ENCODE data around the gene REXO4. TPM values are rescaled to one million over a fixed set of nuclear protein-coding genes. Genes with fewer than 3 reads are reported as not detected.
A peak's percentile ranks its signal among the peaks of the same experiment; 100 is the strongest.

The REXO4 gene
- total RNA-seq, 1 donor from 2014 or later = 12.3 TPM

GRCh38 chr9:133372144-133372543 is 45.7 kb downstream of the REXO4 start:
- peak; percentile 77 for DNase-seq (ENCODE audit: low spot score)
- ATAC-seq = peak; percentile 29

- ATAC-seq (no peak), DNase-seq (ENCODE audit: low spot score) (no peak)
These were observed 46.5 kb downstream of the REXO4 start for GRCh38 chr9:133371261-133371711.

- DNase-seq (ENCODE audit: low spot score) = peak; percentile 81
- ATAC-seq = peak; percentile 73
These were observed 47.1 kb downstream of the REXO4 start for GRCh38 chr9:133370685-133371084.

GRCh38 chr9:133369933-133370332 is 47.9 kb downstream of the REXO4 start:
- no peak for ATAC-seq
- no peak for DNase-seq (ENCODE audit: low spot score)

GRCh38 chr9:133369422-133369821 is 48.4 kb downstream of the REXO4 start:
- no peak for DNase-seq (ENCODE audit: low spot score)
- no peak for ATAC-seq

- peak; percentile 37 for ATAC-seq
- no peak for DNase-seq (ENCODE audit: low spot score)
These were observed 49.4 kb downstream of the REXO4 start for GRCh38 chr9:133368249-133368881.

- ATAC-seq (no peak), DNase-seq (ENCODE audit: low spot score) (no peak)
These were observed 50.0 kb downstream of the REXO4 start for GRCh38 chr9:133367778-133368177.

GRCh38 chr9:133367221-133367620 is 50.6 kb downstream of the REXO4 start:
- DNase-seq (ENCODE audit: low spot score) = no peak
- ATAC-seq = no peak

GRCh38 chr9:133366435-133366834 is 51.4 kb downstream of the REXO4 start:
- ATAC-seq = no peak
- no peak for DNase-seq (ENCODE audit: low spot score)

GRCh38 chr9:133362359-133363044 is 55.3 kb downstream of the REXO4 start:
- DNase-seq (ENCODE audit: low spot score) (no peak), ATAC-seq (no peak)

GRCh38 chr9:133361507-133362092 is 56.2 kb downstream of the REXO4 start:
- DNase-seq (ENCODE audit: low spot score) = no peak
- no peak for ATAC-seq

GRCh38 chr9:133360400-133361393 is 57.1 kb downstream of the REXO4 start:
- ATAC-seq = peak; percentile 25
- no peak for DNase-seq (ENCODE audit: low spot score)

GRCh38 chr9:133359399-133360175 is 58.2 kb downstream of the REXO4 start:
- DNase-seq (ENCODE audit: low spot score) = no peak
- ATAC-seq = peak; percentile 21

GRCh38 chr9:133357656-133358055 is 60.2 kb downstream of the REXO4 start:
- DNase-seq (ENCODE audit: low spot score) = no peak
- no peak for ATAC-seq

GRCh38 chr9:133356391-133357091 is 61.3 kb downstream of the REXO4 start, which contains the start of the genes SURF1 and SURF2:
TSS of gene SURF1 (minus strand) at chr9:133356487. CDS start at chr9:133356453, 34 bp downstream.
TSS of gene SURF2 (plus strand) at chr9:133356550. CDS start at chr9:133356593, 43 bp downstream.
- peak; percentile 87 for ATAC-seq
- DNase-seq (ENCODE audit: low spot score) = peak; percentile 90
